Heart right ventricle (tissue), 16 donors: Measurements from ENCODE around the gene AP5S1. TPM values are rescaled to one million over a fixed set of nuclear protein-coding genes. Genes with fewer than 3 reads are reported as not detected.

ENCODE experiments used
- ATAC-seq, 8 donors: fragments of 200-7000 bp; cut with Tn5 transposase; one replicate each; pipeline ENCODE4 v1.9.1; 2020; ENCODE audit warnings: mild to moderate bottlenecking in 8 of 8, moderate library complexity in 8 of 8, moderate number of reproducible peaks in 1 of 8
- DNase-seq, 2 donors: peaks; one replicate each; pipeline ENCODE4 v3.0.0-alpha.2; 2020
- H3K27ac ChIP-seq, 10 donors: fragments of 200-600 bp; sonication (generic) in 2 of 10; one replicate each; pipeline versions ENCODE4 v1.5.0 to v1.8.0; 2020 to 2022; ENCODE audit warnings: mild to moderate bottlenecking in 3 of 10
- H3K27me3 ChIP-seq, 7 donors: fragments of 200-600 bp; one replicate each; pipeline ENCODE4 v1.8.0; 2021 to 2022; ENCODE audit warnings: mild to moderate bottlenecking in 2 of 7
- H3K36me3 ChIP-seq, 9 donors: fragments of 200-600 bp; sonication (generic) in 1 of 9; one replicate each; pipeline versions ENCODE4 v1.5.0 to v1.8.0; 2020 to 2022; ENCODE audit warnings: mild to moderate bottlenecking in 2 of 9
- H3K4me1 ChIP-seq, 9 donors: fragments of 200-600 bp; sonication (generic) in 1 of 9; one replicate each; pipeline versions ENCODE4 v1.5.0 to v1.8.0; 2020 to 2022; ENCODE audit warnings: mild to moderate bottlenecking in 4 of 9
- H3K4me3 ChIP-seq, 10 donors: fragments of 200-600 bp; sonication (generic) in 2 of 10; one replicate each; pipeline versions ENCODE4 v1.5.0 to v1.8.0; 2020 to 2022; ENCODE audit warnings: mild to moderate bottlenecking in 7 of 10, moderate library complexity in 2 of 10
- H3K9me3 ChIP-seq, 11 donors: fragments of 200-600 bp in 10 of 11; sonication (generic) in 2 of 11; one replicate each; pipeline versions ENCODE4 v1.5.0 to v1.8.0; 2013 to 2022; ENCODE audit warnings: mild to moderate bottlenecking in 2 of 11, control low read depth in 1 of 11, moderate library complexity in 1 of 11
- CTCF ChIP-seq, 9 donors: fragments of 200-600 bp; sonication (generic) in 2 of 9; IDR thresholded peaks; one replicate each; pipeline versions ENCODE4 v1.5.0 to v1.8.0; 2021 to 2022; ENCODE audit warnings: antibody characterized with exemption in 9 of 9, mild to moderate bottlenecking in 5 of 9, moderate library complexity in 1 of 9
- WGBS, 2 donors: extraction: QIAGEN DNeasy Blood & Tissue Kit; methylation state at CpG; one replicate each; pipeline ENCODE4 v1.1.7; 2013; ENCODE audit warnings: inconsistent platforms in 1 of 2; 5-methylcytosine and 5-hydroxymethylcytosine counted together
- intact Hi-C, 10 donors: fragments of 100-400 bp; cut with DNase I; formaldehyde crosslinking; loops; one replicate each; pipeline versions ENCODE4 v1.11.1 to v1.14.2; 2022
- polyA plus RNA-seq, 2 donors: library from polyadenylated mRNA; stranded (reverse); fragments of 200-250 nt; gene quantifications; one replicate each; pipeline ENCODE4 v1.2.3, GENCODE V29; 2013
- total RNA-seq, 10 donors: library from RNA; stranded (reverse); fragmentation: NEBNext Ultra II Directional in 3 of 10; extraction: Animal tissue kit (Norgen Biotek cat#: 25700) in 3 of 10; gene quantifications; one replicate each; pipeline versions ENCODE4 v1.2.1 to v1.2.4, GENCODE V29; 2021 to 2023
- donor health status: Arrhythmogenic right ventricular cardiomyopathy.
- donor health status: ischemic (EF 13 %, LVEDD 7.1; RV severe dilation, severe dysfunction).
- donor health status: healthy with polysubstance abuse.
- donor health status: DM: no; HTN: yes; CAD: no.
- donor health status: DM: no; HTN: no; CAD: no.
- donor health status: ischemic (EF 25% LVEDD 6.9; RV normal size, moderate dysfunction).
- donor health status: ischemic (EF 25% LVEDD 5.7; RV mildly dilated, moderate dysfunction).
- donor health status: healthy.
- donor health status: DM: yes; HTN: yes; CAD: no.
- donor health status: Ischemic cardiomyopathy.
- donor health status: ischemic (EF 35%, LVEDD 5.7; RV mildly dilated, moderate dysfunction).
- donor health status: nonischemic (EF 11% LVEDD 7.7; RV severe dilation, severe dysfunction).
- donor health status: DM: yes; HTN: yes; CAD: no.
- donor health status: PGD.
- donor health status: ischemic (EF 29% LVEDD 5.4; RV normal size, mild dysfunction).
- donor health status: nonischemic (EF 23%, LVEDD 6.1; RV moderate dilation, normal function).

AP5S1 gene
- total and polyA plus RNA-seq, 12 donors: 7.2 to 17.5 (median 14.5) TPM

DNA sequence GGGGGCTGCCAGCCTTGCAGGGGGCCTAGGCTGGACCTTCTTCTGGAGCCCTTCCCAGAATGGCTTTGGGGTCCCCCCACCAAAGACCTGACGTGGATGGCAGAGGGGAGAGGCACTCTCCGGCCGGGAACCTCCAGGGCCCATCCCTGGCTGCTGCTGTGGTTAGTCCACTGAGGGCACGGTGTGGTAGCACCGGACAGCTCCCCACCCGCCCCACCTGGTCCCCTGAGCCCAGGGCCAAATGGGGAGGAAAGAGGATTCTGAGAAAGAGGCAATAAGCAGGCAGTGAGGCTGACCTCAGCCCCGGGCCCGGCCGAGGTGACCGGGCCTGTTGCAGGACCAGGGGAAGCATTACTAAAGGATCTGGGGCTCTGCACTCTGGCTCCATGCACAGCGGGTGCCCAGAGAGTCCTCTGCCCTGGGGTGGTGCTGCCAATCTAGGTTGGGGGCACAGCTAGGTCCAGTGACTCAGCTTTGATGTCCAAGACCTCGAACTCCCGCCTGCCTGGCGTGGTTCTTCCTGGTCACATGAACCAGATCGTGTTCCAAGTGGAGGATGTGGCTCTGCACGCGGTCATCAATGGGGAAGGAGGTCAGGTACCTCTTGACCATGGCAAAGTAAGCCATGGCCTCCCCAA, 36.0 kb upstream of the AP5S1 start:
- H3K27me3 ChIP-seq: peaks cover 0 to 2% (median 0%) of the 10 kb centered on the region in 7 donors
- H3K27ac ChIP-seq: peak overlapping the region in 4 of 10 donors; percentile 10 to 89 (median 49)
- DNase-seq (peak in 1 of 2 donors; percentile 5), ATAC-seq (no peak)
- peaks cover 24 to 53% (median 40%) of the 10 kb centered on the region in 9 donors for H3K4me1 ChIP-seq
- no peaks in the 10 kb centered on the region for H3K9me3 ChIP-seq
- intact Hi-C loops: loop anchor here in 3 of 10 donors (5.0 to 10.0 kb wide), 3 partner anchors 38 to 300 kb away; partner anchors contain the start of gene AP5S1 (in 1 of the 3)
- WGBS, 2 donors: 75 to 76% methylated on average over 17 of the region's 17 CpGs
- peak overlapping the region in 5 of 10 donors; percentile 5 to 90 (median 68) for H3K4me3 ChIP-seq
- TF ChIP-seq CTCF (IDR thresholded peaks at IDR 0.05): no peak
- H3K36me3 ChIP-seq: peaks cover 0 to 16% (median 0%) of the 10 kb centered on the region in 9 donors

DNA sequence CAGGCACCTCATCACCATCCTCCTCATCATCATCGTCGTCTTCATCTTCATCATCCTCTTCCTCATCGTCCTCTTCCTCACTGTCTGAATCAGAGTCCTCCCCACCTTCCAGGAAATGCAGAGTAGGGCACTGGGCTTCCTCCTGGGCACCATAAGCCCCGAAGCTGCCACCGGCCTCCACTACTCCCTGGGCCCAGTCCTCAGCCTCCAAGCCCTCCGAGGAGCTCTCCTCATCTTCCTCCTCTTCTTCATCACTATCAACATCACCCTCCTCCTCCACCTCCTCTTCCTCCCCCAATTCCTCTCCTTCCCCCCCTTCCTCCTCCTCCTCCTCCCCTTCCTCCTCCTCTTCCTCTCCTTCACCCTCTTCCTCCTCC, 35.5 kb upstream of the AP5S1 start:
- intact Hi-C loops: loop anchor here in 6 of 10 donors (5.0 to 10.0 kb wide), 4 partner anchors 37 to 300 kb away; partner anchors contain the start of gene AP5S1 (in 3 of the 6)
- TF ChIP-seq CTCF (IDR thresholded peaks at IDR 0.05): no peak
- Histone ChIP-seq H3K36me3 (peaks cover 0 to 16% (median 0%) of the 10 kb centered on the region in 9 donors), H3K9me3 (no peaks in the 10 kb centered on the region), H3K27me3 (no peaks in the 10 kb centered on the region), H3K4me3 (peak overlapping the region in 9 of 10 donors; percentile 52 to 90 (median 70)), H3K4me1 (peaks cover 24 to 53% (median 40%) of the 10 kb centered on the region in 9 donors), H3K27ac (peak overlapping the region in 3 of 10 donors; percentile 76 to 89 (median 87))
- no peak for ATAC-seq
- DNase-seq: no peak
- 74 to 77% methylated on average over 6 of the region's 6 CpGs for WGBS, 2 donors

DNA sequence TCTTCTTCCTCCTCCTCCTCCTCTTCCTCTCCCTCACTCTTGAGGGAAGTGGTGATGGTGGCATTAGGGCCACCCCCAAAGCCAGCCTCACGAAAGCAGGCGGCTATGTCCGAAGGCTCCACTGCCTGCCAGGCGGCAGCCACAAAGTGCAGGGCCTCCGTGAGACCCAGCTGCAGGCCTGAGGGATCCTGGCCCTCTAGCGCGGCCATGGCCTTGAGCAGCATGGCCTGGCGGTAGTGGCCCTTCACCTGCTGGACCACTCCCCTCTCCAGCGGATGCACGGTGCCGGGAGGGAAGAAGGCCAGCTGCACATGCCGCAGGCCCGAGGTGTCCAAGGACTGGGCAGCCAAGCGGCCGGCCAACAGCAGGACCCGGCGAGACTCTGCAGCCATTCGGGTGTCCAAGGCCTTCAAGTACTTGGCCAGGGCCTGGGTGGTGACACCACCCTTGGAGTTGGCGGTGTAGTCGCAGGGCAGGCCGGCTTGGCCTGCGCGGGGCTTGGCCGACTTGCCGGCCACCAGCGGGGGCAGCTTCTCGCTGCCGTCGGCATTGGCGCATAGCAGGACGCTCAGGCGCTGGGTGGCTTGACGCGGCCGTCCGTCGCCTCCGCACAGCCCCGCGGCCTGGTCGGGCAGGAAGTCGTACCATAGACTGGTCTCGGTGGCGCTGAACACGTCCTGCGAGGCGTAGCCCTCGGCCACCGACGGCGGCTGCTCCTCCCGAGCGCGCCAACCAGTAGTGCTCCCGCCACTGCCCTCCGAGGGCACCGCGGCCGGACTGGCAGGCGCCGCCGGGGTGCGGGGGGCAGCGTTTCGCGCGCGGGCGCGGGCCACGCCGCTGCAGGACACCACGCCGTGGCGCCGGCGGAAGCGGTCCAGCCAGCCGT, 34.9 kb upstream of the AP5S1 start:
- H3K27me3 ChIP-seq: no peaks in the 10 kb centered on the region
- intact Hi-C loops: loop anchor here in 9 of 10 donors (1.0 to 10.0 kb wide), 8 partner anchors 33 to 299 kb away; partner anchors contain the start of gene AP5S1 (in 7 of the 9)
- peak in 4 of 8 donors; percentile 9 to 36 (median 12) for ATAC-seq
- H3K4me1 ChIP-seq: peaks cover 24 to 53% (median 40%) of the 10 kb centered on the region in 9 donors
- peak overlapping the region; percentile 47 to 90 (median 70) for H3K4me3 ChIP-seq
- 27 to 29% methylated on average over 69 to 79 of the region's 79 CpGs for WGBS, 2 donors
- H3K9me3 ChIP-seq: no peaks in the 10 kb centered on the region
- peak overlapping the region; percentile 61 to 89 (median 84) for H3K27ac ChIP-seq
- peak in 1 of 2 donors; percentile 19 for DNase-seq
- TF ChIP-seq CTCF (IDR thresholded peaks at IDR 0.05): no peak
- H3K36me3 ChIP-seq: peaks cover 0 to 16% (median 0%) of the 10 kb centered on the region in 9 donors

DNA sequence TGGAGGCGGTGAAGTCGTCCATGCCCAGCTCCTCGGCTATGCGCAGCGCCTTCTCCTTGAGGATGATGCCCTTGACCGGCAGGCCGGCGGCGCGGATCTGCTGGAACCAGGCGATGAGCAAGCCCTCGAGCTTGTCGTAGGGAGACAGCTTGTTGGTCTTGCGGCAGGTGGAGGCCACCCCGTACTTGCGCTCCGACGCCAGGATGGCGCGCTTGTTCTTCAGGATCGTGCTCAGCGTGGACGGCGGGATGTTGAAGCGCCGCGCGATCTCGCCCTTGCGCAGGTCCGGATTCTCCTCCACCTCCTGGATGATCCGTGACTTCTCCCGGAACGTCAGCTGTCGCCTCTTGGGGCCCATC, 34.2 kb upstream of the AP5S1 start:
- Histone ChIP-seq H3K4me1 (peaks cover 21 to 48% (median 35%) of the 10 kb centered on the region in 9 donors), H3K27ac (peak overlapping the region; percentile 61 to 89 (median 84)), H3K36me3 (peaks cover 0 to 16% (median 0%) of the 10 kb centered on the region in 9 donors), H3K27me3 (no peaks in the 10 kb centered on the region), H3K4me3 (peak overlapping the region; percentile 47 to 90 (median 70)), H3K9me3 (no peaks in the 10 kb centered on the region)
- DNase-seq (peak; percentile 50 to 56), ATAC-seq (peak in 4 of 8 donors; percentile 1 to 19 (median 3))
- WGBS, 2 donors: 0 to 1% methylated on average over 35 of the region's 35 CpGs
- no peak for TF ChIP-seq CTCF (IDR thresholded peaks at IDR 0.05)
- intact Hi-C loops: loop anchor here in 9 of 10 donors (1.0 to 10.0 kb wide), 8 partner anchors 33 to 299 kb away; partner anchors contain the start of gene AP5S1 (in 7 of the 9)
